ENCODE measurements around the gene HBZ. TPM values are rescaled to one million over a fixed set of nuclear protein-coding genes. Genes with fewer than 3 reads are reported as not detected.

The HBZ gene
- total RNA-seq, 2 experiments from 2014 or later: not detected

DNA sequence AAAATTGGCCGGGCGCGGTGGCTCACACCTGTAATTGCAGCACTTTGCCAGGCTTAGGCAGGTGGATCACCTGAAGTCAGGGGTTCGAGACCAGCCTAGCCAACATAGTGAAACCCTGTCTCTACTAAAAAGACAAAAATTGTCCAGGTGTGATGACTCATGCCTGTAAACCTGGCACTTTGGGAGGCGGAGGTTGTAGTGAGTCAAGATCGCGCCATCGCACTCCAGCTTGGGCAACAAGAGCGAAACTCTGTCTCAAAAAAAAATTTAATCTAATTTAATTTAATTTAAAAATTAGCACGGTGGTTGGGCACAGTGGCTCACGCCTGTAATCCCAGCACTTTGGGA, 26.2 kb downstream of the HBZ start:
- CTCF ChIA-PET: interaction anchor here (0.6 kb wide), 1 partner anchor 69 kb away, joined by 3 read pairs; no protein-coding TSS in a partner anchor
- Mint-ChIP-seq H3K36me3 (ENCODE audit: low read depth) (no peaks in the 10 kb centered on the region), H3K27me3 (ENCODE audit: low read depth) (peaks cover 43% of the 10 kb centered on the region), H3K4me3 (no peak overlapping the region), H3K9me3 (no peaks in the 10 kb centered on the region), H3K27ac (no peak overlapping the region), H3K4me1 (ENCODE audit: low read depth) (peaks cover 11% of the 10 kb centered on the region)
- intact Hi-C loops (cut with micrococcal nuclease): no loop called here
- DNase-seq: no peak

DNA sequence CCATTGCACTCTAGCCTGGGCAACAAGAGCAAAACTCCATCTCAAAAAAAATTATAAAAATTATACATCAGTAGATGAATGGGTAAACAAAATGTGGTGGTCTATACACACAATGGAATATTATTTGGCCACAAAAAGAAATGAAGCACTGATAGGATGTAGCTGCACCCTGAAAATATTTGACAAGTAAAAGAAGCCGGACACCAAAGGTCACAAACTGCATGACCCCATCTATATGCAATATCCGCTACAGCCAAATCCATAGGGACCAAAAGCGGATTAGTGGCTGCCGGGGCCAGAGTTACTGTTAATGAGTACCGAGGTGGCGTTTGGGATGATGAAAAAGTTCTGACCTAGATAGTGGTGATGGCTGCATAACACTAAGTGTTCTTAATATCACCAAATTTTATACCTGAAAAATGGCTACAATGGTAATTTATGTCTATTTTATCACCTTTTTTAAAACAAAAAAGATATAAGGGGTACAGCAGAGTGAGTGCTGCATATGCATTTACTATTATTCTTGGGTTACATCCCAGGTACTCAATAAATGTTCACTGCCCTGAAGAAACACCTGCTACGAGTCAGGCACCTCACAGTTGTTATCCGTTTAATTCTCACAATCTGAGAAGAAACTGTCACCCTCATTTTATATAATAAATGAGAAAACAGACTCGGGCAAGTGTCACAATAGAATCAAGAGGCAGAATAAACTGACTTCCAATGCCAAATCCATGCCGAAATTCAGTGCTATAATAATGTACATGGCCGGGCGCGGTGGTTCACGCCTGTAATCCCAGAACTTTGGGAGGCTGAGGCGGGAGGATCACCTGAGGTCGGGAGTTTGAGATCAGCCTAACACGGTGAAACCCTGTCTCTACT, 27.0 kb downstream of the HBZ start:
- H3K36me3 Mint-ChIP-seq (ENCODE audit: low read depth): no peaks in the 10 kb centered on the region
- H3K27me3 Mint-ChIP-seq (ENCODE audit: low read depth): peaks cover 37% of the 10 kb centered on the region
- intact Hi-C loops (cut with micrococcal nuclease): no loop called here
- CTCF ChIA-PET: interaction anchor here (0.6 to 1.0 kb wide), 3 partner anchors 18 to 562 kb away, joined by 3 to 4 read pairs (median 3); no protein-coding TSS in a partner anchor
- no peak overlapping the region for H3K4me3 Mint-ChIP-seq
- no peak overlapping the region for H3K27ac Mint-ChIP-seq
- no peak for DNase-seq
- peaks cover 9% of the 10 kb centered on the region for H3K4me1 Mint-ChIP-seq (ENCODE audit: low read depth)
- H3K9me3 Mint-ChIP-seq: no peaks in the 10 kb centered on the region

DNA sequence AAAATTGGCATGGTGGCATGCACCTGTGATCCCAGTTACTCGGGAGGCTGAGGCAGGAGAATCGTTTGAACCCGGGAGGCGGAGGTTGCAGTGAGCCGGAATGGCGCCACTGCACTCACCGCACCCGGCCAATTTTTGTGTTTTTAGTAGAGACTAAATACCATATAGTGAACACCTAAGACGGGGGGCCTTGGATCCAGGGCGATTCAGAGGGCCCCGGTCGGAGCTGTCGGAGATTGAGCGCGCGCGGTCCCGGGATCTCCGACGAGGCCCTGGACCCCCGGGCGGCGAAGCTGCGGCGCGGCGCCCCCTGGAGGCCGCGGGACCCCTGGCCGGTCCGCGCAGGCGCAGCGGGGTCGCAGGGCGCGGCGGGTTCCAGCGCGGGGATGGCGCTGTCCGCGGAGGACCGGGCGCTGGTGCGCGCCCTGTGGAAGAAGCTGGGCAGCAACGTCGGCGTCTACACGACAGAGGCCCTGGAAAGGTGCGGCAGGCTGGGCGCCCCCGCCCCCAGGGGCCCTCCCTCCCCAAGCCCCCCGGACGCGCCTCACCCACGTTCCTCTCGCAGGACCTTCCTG, 27.7 kb downstream of the HBZ start, which contains the start of gene HBQ1:
Gene HBQ1, plus strand, starts transcription at position 359 of the 575 bp plus-strand sequence. Its CDS starts 28 bp downstream, at position 387.
- peaks cover 5% of the 10 kb centered on the region for H3K4me1 Mint-ChIP-seq (ENCODE audit: low read depth)
- H3K4me3 Mint-ChIP-seq: peak within 1 kb of the TSS; percentile 49
- intact Hi-C loops (cut with micrococcal nuclease): no loop called here
- peaks cover 2% of the 10 kb centered on the region for H3K36me3 Mint-ChIP-seq (ENCODE audit: low read depth)
- DNase-seq: no peak
- CTCF ChIA-PET: interaction anchor here (0.6 to 2.8 kb wide), 5 partner anchors 19 to 561 kb away, joined by 3 to 15 read pairs (median 4); no protein-coding TSS in a partner anchor
- H3K9me3 Mint-ChIP-seq: no peaks in the 10 kb centered on the region
- peaks cover 30% of the 10 kb centered on the region for H3K27me3 Mint-ChIP-seq (ENCODE audit: low read depth)
- H3K27ac Mint-ChIP-seq: no peak within 1 kb of the TSS

DNA sequence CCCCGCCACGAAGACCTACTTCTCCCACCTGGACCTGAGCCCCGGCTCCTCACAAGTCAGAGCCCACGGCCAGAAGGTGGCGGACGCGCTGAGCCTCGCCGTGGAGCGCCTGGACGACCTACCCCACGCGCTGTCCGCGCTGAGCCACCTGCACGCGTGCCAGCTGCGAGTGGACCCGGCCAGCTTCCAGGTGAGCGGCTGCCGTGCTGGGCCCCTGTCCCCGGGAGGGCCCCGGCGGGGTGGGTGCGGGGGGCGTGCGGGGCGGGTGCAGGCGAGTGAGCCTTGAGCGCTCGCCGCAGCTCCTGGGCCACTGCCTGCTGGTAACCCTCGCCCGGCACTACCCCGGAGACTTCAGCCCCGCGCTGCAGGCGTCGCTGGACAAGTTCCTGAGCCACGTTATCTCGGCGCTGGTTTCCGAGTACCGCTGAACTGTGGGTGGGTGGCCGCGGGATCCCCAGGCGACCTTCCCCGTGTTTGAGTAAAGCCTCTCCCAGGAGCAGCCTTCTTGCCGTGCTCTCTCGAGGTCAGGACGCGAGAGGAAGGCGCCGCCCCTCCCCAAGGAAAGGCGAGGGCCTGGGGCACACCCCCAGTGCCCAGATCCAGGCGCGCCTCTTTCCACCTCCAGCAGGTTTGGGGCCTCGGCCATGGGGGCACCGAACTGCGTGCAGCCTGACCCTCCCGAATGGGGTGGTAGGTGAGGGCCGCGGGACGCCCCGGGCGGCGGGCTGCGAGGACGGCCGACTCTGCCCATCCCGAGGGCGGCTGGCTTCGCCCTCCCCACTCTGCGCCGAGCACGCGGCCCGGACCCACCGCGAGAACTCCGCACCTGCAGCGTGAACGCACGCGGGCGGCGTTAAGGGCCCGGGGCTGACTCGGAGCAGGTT, 28.5 kb downstream of the HBZ start:
- H3K36me3 Mint-ChIP-seq (ENCODE audit: low read depth): peaks cover 7% of the 10 kb centered on the region
- peaks cover 25% of the 10 kb centered on the region for H3K27me3 Mint-ChIP-seq (ENCODE audit: low read depth)

DNA sequence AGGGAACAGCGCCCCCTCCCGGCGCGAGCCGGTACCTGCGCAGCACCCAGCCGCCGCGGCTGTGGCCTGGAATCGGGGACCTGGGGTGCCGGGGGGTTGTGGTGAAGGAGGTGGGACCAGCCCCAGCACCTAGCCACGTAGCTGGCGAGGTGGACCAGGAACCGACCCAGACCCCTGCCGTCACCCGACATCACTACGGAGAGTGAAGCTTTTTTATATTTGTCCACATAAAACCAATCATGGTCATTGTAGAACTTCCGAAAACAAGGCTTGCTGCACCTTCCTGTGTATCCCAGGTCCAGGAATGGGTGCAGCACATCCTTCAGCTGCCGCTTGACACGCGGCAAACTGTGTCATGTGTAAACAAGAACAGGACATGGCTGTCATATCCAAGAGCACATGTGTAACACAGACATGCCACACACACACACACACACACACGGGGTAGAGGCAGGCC, 29.1 kb downstream of the HBZ start:
- peaks cover 25% of the 10 kb centered on the region for H3K27me3 Mint-ChIP-seq (ENCODE audit: low read depth)
- intact Hi-C loops (cut with micrococcal nuclease): loop anchor here (1.0 kb wide), 4 partner anchors 64 to 181 kb away; no protein-coding TSS in a partner anchor
- no peaks in the 10 kb centered on the region for H3K9me3 Mint-ChIP-seq
- H3K4me3 Mint-ChIP-seq: no peak overlapping the region
- CTCF ChIA-PET: interaction anchor here (0.7 to 2.8 kb wide), 16 partner anchors 9 to 180 kb away, joined by 3 to 20 read pairs (median 4); no protein-coding TSS in a partner anchor
- DNase-seq: no peak
- peaks cover 7% of the 10 kb centered on the region for H3K36me3 Mint-ChIP-seq (ENCODE audit: low read depth)
- no peaks in the 10 kb centered on the region for H3K4me1 Mint-ChIP-seq (ENCODE audit: low read depth)
- no peak overlapping the region for H3K27ac Mint-ChIP-seq

More for the DNA sequence above, 28.5 kb downstream of the HBZ start:
- no peak overlapping the region for H3K27ac Mint-ChIP-seq
- no peaks in the 10 kb centered on the region for H3K9me3 Mint-ChIP-seq
- H3K4me3 Mint-ChIP-seq: peak overlapping the region; percentile 49
- intact Hi-C loops (cut with micrococcal nuclease): loop anchor here (1.0 kb wide), 4 partner anchors 64 to 181 kb away; no protein-coding TSS in a partner anchor
- DNase-seq: peak; percentile 88
- H3K4me1 Mint-ChIP-seq (ENCODE audit: low read depth): no peaks in the 10 kb centered on the region
- CTCF ChIA-PET: interaction anchor here (0.7 to 2.8 kb wide), 16 partner anchors 10 to 156 kb away, joined by 3 to 20 read pairs (median 3); no protein-coding TSS in a partner anchor

DNA sequence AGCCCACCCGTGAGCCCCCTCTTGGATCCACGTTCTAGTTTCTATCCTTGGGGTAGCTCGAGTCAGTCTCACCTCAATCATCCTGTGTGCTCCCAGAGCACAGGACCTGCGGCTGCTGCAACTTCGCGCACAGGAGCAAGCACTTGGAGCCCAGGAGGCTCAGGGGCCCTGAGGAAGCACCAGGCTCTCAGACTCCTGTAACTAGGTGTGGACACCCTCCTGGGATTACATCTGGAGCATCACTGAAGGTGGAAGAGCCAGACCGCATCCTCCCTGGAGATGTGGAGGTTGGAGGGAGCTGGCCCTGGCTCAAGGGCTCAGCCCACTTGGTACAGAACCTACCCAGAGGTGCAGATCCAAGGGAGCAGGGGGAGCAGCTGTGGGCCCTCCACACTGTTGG, 30.6 kb downstream of the HBZ start:
- Mint-ChIP-seq H3K27ac (no peak overlapping the region), H3K4me3 (no peak overlapping the region), H3K36me3 (ENCODE audit: low read depth) (peaks cover 12% of the 10 kb centered on the region), H3K9me3 (no peaks in the 10 kb centered on the region), H3K27me3 (ENCODE audit: low read depth) (peaks cover 16% of the 10 kb centered on the region), H3K4me1 (ENCODE audit: low read depth) (no peaks in the 10 kb centered on the region)
- no peak for DNase-seq
- CTCF ChIA-PET: interaction anchor here (0.7 to 2.5 kb wide), 3 partner anchors 65 to 132 kb away, joined by 8 to 20 read pairs (median 15); no protein-coding TSS in a partner anchor
- intact Hi-C loops (cut with micrococcal nuclease): no loop called here

DNA sequence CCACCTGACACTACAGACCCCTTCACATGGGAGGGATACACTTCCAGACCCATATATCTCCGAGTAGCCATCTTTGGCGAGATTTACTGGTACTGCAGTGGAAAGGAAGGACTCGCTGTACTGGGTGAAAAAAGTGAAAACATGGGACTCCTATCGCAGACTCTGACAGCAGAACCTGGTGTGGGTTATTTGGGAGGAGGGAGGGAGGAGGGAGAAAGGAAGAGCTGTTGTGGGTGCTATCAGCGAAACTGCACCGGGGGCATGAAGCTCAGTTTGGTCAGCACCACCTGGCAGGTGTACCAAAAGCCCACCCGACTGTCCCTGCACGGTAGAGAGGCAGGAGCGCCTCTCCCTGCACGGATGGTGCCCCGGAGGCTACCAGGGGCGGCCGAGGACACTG, 32.8 kb downstream of the HBZ start:
- intact Hi-C loops (cut with micrococcal nuclease): no loop called here
- Mint-ChIP-seq H3K4me1 (ENCODE audit: low read depth) (no peaks in the 10 kb centered on the region), H3K4me3 (no peak overlapping the region), H3K9me3 (no peaks in the 10 kb centered on the region), H3K27ac (no peak overlapping the region), H3K36me3 (ENCODE audit: low read depth) (peaks cover 27% of the 10 kb centered on the region), H3K27me3 (ENCODE audit: low read depth) (no peaks in the 10 kb centered on the region)
- CTCF ChIA-PET: interaction anchor here (0.6 to 1.2 kb wide), 2 partner anchors 68 to 78 kb away, joined by 3 read pairs; no protein-coding TSS in a partner anchor
- DNase-seq: no peak

DNA sequence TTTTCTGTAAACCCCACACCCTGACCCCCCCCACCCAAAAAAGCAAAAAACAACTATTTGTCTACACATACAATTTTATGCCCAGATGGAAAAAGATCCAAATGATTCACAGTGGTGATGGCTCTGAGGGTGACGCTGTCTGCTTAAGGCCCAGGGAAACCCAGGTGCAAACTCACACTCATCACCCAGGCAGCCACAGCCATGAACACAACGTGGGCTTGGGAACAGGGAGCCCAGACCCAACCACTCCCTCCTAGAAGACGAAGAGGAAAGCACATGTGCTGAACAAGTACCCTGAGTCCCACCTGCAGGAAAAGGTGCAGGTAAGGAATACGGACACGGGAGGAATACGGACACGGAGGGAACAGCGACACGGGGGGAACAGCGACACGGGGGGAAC, 33.2 kb downstream of the HBZ start:
- H3K4me3 Mint-ChIP-seq: no peak overlapping the region
- no peaks in the 10 kb centered on the region for H3K9me3 Mint-ChIP-seq
- no peak for DNase-seq
- no peaks in the 10 kb centered on the region for H3K4me1 Mint-ChIP-seq (ENCODE audit: low read depth)
- intact Hi-C loops (cut with micrococcal nuclease): no loop called here
- no peaks in the 10 kb centered on the region for H3K27me3 Mint-ChIP-seq (ENCODE audit: low read depth)
- peaks cover 29% of the 10 kb centered on the region for H3K36me3 Mint-ChIP-seq (ENCODE audit: low read depth)
- H3K27ac Mint-ChIP-seq: no peak overlapping the region
- CTCF ChIA-PET: interaction anchor here (1.2 kb wide), 1 partner anchor 79 kb away, joined by 3 read pairs; no protein-coding TSS in a partner anchor

DNA sequence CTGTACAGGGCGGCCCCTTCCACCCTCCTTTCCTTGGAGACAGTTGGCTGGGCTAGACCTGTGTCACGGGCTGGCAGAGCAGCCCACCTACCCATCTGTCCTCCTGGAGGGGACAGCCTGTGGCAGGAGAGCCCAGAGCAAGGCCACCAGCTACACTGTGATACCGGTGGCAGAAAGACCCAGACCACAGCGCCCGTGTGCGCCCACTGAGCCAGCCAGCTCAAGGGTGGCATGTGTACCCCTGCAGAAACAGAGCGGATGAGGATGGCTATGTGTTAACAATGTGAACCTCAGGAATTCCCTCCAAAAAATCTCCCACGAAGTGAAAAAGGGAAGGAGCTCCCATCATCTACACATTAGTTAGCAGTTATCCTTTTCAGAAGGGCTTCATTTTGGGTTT, 34.9 kb downstream of the HBZ start:
- Mint-ChIP-seq H3K27me3 (ENCODE audit: low read depth) (no peaks in the 10 kb centered on the region), H3K36me3 (ENCODE audit: low read depth) (peaks cover 38% of the 10 kb centered on the region), H3K27ac (no peak overlapping the region), H3K4me3 (no peak overlapping the region), H3K9me3 (no peaks in the 10 kb centered on the region), H3K4me1 (ENCODE audit: low read depth) (no peaks in the 10 kb centered on the region)
- no peak for DNase-seq
- intact Hi-C loops (cut with micrococcal nuclease): no loop called here
- CTCF ChIA-PET: interaction anchor here (1.3 kb wide), 1 partner anchor 90 kb away, joined by 5 read pairs; no protein-coding TSS in a partner anchor

DNA sequence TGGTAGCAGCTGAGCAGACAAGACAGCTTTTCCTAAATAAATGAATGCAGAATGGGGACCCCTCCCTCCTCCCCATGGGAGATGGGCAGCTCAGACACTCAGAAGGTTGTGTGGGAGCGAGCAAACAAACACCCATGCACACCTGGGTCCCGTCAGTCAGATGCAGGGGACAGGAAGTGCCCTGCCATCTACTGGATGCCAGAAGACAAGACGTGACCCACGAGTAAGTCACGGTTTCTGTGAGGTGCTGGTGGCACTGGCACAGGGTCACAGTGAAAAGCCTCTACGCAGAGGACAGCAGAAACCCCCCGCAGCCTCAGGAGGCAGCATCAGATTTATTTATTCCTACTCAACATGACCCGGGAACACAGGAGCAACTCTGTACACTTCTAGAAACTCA, 36.2 kb downstream of the HBZ start:
- no peaks in the 10 kb centered on the region for H3K27me3 Mint-ChIP-seq (ENCODE audit: low read depth)
- no peak overlapping the region for H3K27ac Mint-ChIP-seq
- intact Hi-C loops (cut with micrococcal nuclease): no loop called here

DNA sequence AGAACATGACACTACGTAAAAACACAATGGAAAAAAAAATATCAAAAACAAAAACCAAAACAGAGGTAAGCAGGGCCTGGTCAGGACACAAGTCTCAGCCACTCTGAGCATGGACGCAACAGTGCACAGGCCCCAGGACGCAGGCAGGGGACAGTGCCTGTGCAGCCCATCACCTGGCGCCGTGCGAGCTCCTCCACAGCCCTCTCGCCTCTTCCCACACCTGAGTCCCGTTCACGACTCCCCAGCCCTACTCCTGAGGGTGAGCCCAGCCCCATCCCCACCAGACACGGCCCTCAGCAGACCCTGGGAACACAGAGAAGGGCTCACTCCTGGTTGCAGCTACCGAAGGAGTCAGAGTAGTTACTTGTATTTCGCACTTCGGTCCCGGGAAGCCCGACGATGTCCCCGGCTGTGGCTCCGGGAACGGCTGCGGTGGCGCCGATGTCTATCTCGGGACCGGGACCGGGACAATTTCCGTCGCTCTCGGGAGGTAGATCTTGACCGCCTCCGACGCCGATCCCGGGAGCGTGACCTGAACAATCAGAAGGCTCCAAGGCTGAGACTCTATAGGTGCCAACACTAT, 37.3 kb downstream of the HBZ start:
- Mint-ChIP-seq H3K36me3 (ENCODE audit: low read depth) (peaks cover 43% of the 10 kb centered on the region), H3K9me3 (no peaks in the 10 kb centered on the region), H3K4me1 (ENCODE audit: low read depth) (no peaks in the 10 kb centered on the region), H3K27ac (no peak overlapping the region), H3K27me3 (ENCODE audit: low read depth) (no peaks in the 10 kb centered on the region), H3K4me3 (no peak overlapping the region)
- no peak for DNase-seq
- CTCF ChIA-PET: interaction anchor here (0.6 to 1.0 kb wide), 2 partner anchors 83 to 222 kb away, joined by 3 read pairs; no protein-coding TSS in a partner anchor
- intact Hi-C loops (cut with micrococcal nuclease): no loop called here

More for the DNA sequence above, 36.2 kb downstream of the HBZ start:
- DNase-seq: peak; percentile 42
- H3K4me3 Mint-ChIP-seq: no peak overlapping the region
- peaks cover 43% of the 10 kb centered on the region for H3K36me3 Mint-ChIP-seq (ENCODE audit: low read depth)
- CTCF ChIA-PET: interaction anchor here (1.0 kb wide), 1 partner anchor 82 kb away, joined by 3 read pairs; no protein-coding TSS in a partner anchor
- H3K4me1 Mint-ChIP-seq (ENCODE audit: low read depth): no peaks in the 10 kb centered on the region
- no peaks in the 10 kb centered on the region for H3K9me3 Mint-ChIP-seq
